ENCODE results near the gene PCDHGB3. TPM values are rescaled to one million over a fixed set of nuclear protein-coding genes. Genes with fewer than 3 reads are reported as not detected.
"Not testable (repeated sequence)": the region's sequence is repeated elsewhere in the genome, so short reads cannot be mapped to it uniquely, and the experiment has no call there.

Gene PCDHGB3
- total RNA-seq, 1 experiment from 2014 or later: 3.4 TPM

- Histone ChIP-seq H3K4me3 (ENCODE audit: low read depth, low read length, poor library complexity, severe bottlenecking) (no peak overlapping the region), H3K27ac (ENCODE audit: low read depth, low read length, poor library complexity, severe bottlenecking) (no peak overlapping the region), H3K36me3 (ENCODE audit: insufficient read depth, low read length, poor library complexity, severe bottlenecking) (peaks cover 51% of the 10 kb centered on the region), H3K4me1 (ENCODE audit: insufficient read depth, low read length, poor library complexity, severe bottlenecking) (no peaks in the 10 kb centered on the region), H3K9me3 (ENCODE audit: low read depth, low read length, poor library complexity, severe bottlenecking) (peaks cover 80% of the 10 kb centered on the region), H3K27me3 (replicated peaks; ENCODE audit: insufficient read depth, low read depth, low read length, poor library complexity) (no peaks in the 10 kb centered on the region)
- intact Hi-C loops (cut with micrococcal nuclease; ENCODE audit: unreplicated experiment): no loop called here
- no peak for DNase-seq (ENCODE audit: low spot score)
- POLR2A ChIA-PET (ENCODE audit: low non-redundant PET): no interaction called here
- CTCF ChIA-PET: no interaction called here
- TF ChIP-seq EZH2 (IDR thresholded peaks at IDR 0.05; ENCODE audit: borderline replicate concordance, low read depth, low read length, poor library complexity, severe bottlenecking) (no peak), CTCF (conservative IDR thresholded peaks at IDR 0.05; ENCODE audit: low read depth, low read length) (no peak)
- no TSS peak for BruUV-seq (replicated peaks)
Measured at GRCh38 chr5:141411575-141411974, 41.5 kb downstream of the PCDHGB3 start.

- ChIA-PET POLR2A (ENCODE audit: low non-redundant PET) (no interaction called here), CTCF (no interaction called here)
- no TSS peak for BruUV-seq (replicated peaks)
- intact Hi-C loops (cut with micrococcal nuclease; ENCODE audit: unreplicated experiment): no loop called here
- Histone ChIP-seq H3K27me3 (replicated peaks; ENCODE audit: insufficient read depth, low read depth, low read length, poor library complexity) (no peaks in the 10 kb centered on the region), H3K4me1 (ENCODE audit: insufficient read depth, low read length, poor library complexity, severe bottlenecking) (no peaks in the 10 kb centered on the region), H3K9me3 (ENCODE audit: low read depth, low read length, poor library complexity, severe bottlenecking) (peaks cover 81% of the 10 kb centered on the region), H3K27ac (ENCODE audit: low read depth, low read length, poor library complexity, severe bottlenecking) (no peak within 1 kb of the TSS), H3K4me3 (ENCODE audit: low read depth, low read length, poor library complexity, severe bottlenecking) (no peak within 1 kb of the TSS), H3K36me3 (ENCODE audit: insufficient read depth, low read length, poor library complexity, severe bottlenecking) (peaks cover 38% of the 10 kb centered on the region)
- peak; percentile 37 for DNase-seq (ENCODE audit: low spot score)
- TF ChIP-seq EZH2 (IDR thresholded peaks at IDR 0.05; ENCODE audit: borderline replicate concordance, low read depth, low read length, poor library complexity, severe bottlenecking) (no peak), CTCF (conservative IDR thresholded peaks at IDR 0.05; ENCODE audit: low read depth, low read length) (peak; percentile 25; the same call in 1 of the 2 replicates)
Measured at GRCh38 chr5:141412854-141413539, 43.0 kb downstream of the PCDHGB3 start, which contains the start of gene PCDHGA10. Gene PCDHGA10 (plus strand): TSS chr5:141412987. CDS start chr5:141413176, 189 bp downstream.

GRCh38 chr5:141413540-141414069 is 43.6 kb downstream of the PCDHGB3 start:
- intact Hi-C loops (cut with micrococcal nuclease; ENCODE audit: unreplicated experiment): no loop called here
- no peak overlapping the region for H3K4me3 ChIP-seq (ENCODE audit: low read depth, low read length, poor library complexity, severe bottlenecking)
- H3K27me3 ChIP-seq (replicated peaks; ENCODE audit: insufficient read depth, low read depth, low read length, poor library complexity): no peaks in the 10 kb centered on the region
- H3K4me1 ChIP-seq (ENCODE audit: insufficient read depth, low read length, poor library complexity, severe bottlenecking): no peaks in the 10 kb centered on the region
- H3K27ac ChIP-seq (ENCODE audit: low read depth, low read length, poor library complexity, severe bottlenecking): no peak overlapping the region
- no peak for DNase-seq (ENCODE audit: low spot score)
- H3K36me3 ChIP-seq (ENCODE audit: insufficient read depth, low read length, poor library complexity, severe bottlenecking): peaks cover 37% of the 10 kb centered on the region
- peaks cover 83% of the 10 kb centered on the region for H3K9me3 ChIP-seq (ENCODE audit: low read depth, low read length, poor library complexity, severe bottlenecking)
- BruUV-seq (replicated peaks): no TSS peak
- no peak for TF ChIP-seq EZH2 (IDR thresholded peaks at IDR 0.05; ENCODE audit: borderline replicate concordance, low read depth, low read length, poor library complexity, severe bottlenecking)
- TF ChIP-seq CTCF (conservative IDR thresholded peaks at IDR 0.05; ENCODE audit: low read depth, low read length): no peak
- ChIA-PET CTCF (no interaction called here), POLR2A (ENCODE audit: low non-redundant PET) (no interaction called here)

GRCh38 chr5:141414548-141415274 is 44.7 kb downstream of the PCDHGB3 start:
- intact Hi-C loops (cut with micrococcal nuclease; ENCODE audit: unreplicated experiment); BruUV-seq (replicated peaks); H3K27me3 ChIP-seq (replicated peaks; ENCODE audit: insufficient read depth, low read depth, low read length, poor library complexity); POLR2A ChIA-PET (ENCODE audit: low non-redundant PET); DNase-seq (ENCODE audit: low spot score); H3K4me1 ChIP-seq (ENCODE audit: insufficient read depth, low read length, poor library complexity, severe bottlenecking); H3K27ac ChIP-seq (ENCODE audit: low read depth, low read length, poor library complexity, severe bottlenecking); CTCF ChIA-PET; H3K4me3 ChIP-seq (ENCODE audit: low read depth, low read length, poor library complexity, severe bottlenecking): not testable (repeated sequence)
- Histone ChIP-seq H3K36me3 (ENCODE audit: insufficient read depth, low read length, poor library complexity, severe bottlenecking) (peaks cover 33% of the 10 kb centered on the region), H3K9me3 (ENCODE audit: low read depth, low read length, poor library complexity, severe bottlenecking) (peaks cover 82% of the 10 kb centered on the region)

- H3K4me3 ChIP-seq (ENCODE audit: low read depth, low read length, poor library complexity, severe bottlenecking); POLR2A ChIA-PET (ENCODE audit: low non-redundant PET); H3K27ac ChIP-seq (ENCODE audit: low read depth, low read length, poor library complexity, severe bottlenecking); H3K4me1 ChIP-seq (ENCODE audit: insufficient read depth, low read length, poor library complexity, severe bottlenecking); BruUV-seq (replicated peaks); H3K27me3 ChIP-seq (replicated peaks; ENCODE audit: insufficient read depth, low read depth, low read length, poor library complexity); DNase-seq (ENCODE audit: low spot score); intact Hi-C loops (cut with micrococcal nuclease; ENCODE audit: unreplicated experiment): not testable (repeated sequence)
- H3K36me3 ChIP-seq (ENCODE audit: insufficient read depth, low read length, poor library complexity, severe bottlenecking): peaks cover 32% of the 10 kb centered on the region
- CTCF ChIA-PET: interaction anchor here (0.7 kb wide), 1 partner anchor 146 kb away, joined by 4 read pairs; no protein-coding TSS in a partner anchor
- peaks cover 82% of the 10 kb centered on the region for H3K9me3 ChIP-seq (ENCODE audit: low read depth, low read length, poor library complexity, severe bottlenecking)
Measured at GRCh38 chr5:141415275-141415618, 45.2 kb downstream of the PCDHGB3 start.
